Naive thymus-derived CD4-positive, alpha-beta T cell (primary cell): Measurements from ENCODE around the gene POLRMT. TPM values are rescaled to one million over a fixed set of nuclear protein-coding genes. Genes with fewer than 3 reads are reported as not detected.
"Not testable (repeated sequence)": the region's sequence is repeated elsewhere in the genome, so short reads cannot be mapped to it uniquely, and the experiment has no call there.

ENCODE experiments used
- ATAC-seq: fragments of 150-1000 bp; cut with Tn5 transposase; 2 replicates; pipeline ENCODE4 v1.10.0; 2021; ENCODE audit warnings: mild to moderate bottlenecking, moderate library complexity
- CTCF ChIA-PET: fragments of 350-600 bp; sonication (Branson Sonifier 250); formaldehyde crosslinking; loops from one replicate; lab custom pipeline; 2021; ENCODE audit warnings: antibody characterized with exemption; lab: Charles Lee
- POLR2A ChIA-PET: fragments of 350-600 bp; sonication (Branson Sonifier 250); formaldehyde crosslinking; loops from one replicate; lab custom pipeline; 2021; ENCODE audit warnings: antibody characterized with exemption, inconsistent platforms; lab: Charles Lee
- DNase-seq, 9 donors: peaks; one replicate each; pipeline versions ENCODE4 v3.0.0 to v3.0.0-alpha.2; 2020 to 2022; ENCODE audit warnings: mixed read lengths in 1 of 9
- H3K27ac ChIP-seq: one replicate; pipeline ENCODE4 v1.7.0; 2013; ENCODE audit warnings: mild to moderate bottlenecking, low read depth, low read length, moderate library complexity
- H3K27me3 ChIP-seq, 2 donors: one replicate each; pipeline ENCODE4 v1.7.0; 2013; ENCODE audit warnings: low read length in 2 of 2, mild to moderate bottlenecking in 2 of 2, moderate library complexity in 2 of 2; ENCODE audit not compliant: control insufficient read depth in 2 of 2, insufficient read depth in 2 of 2
- H3K36me3 ChIP-seq, 3 experiments: 1 replicate in 2 of 3; 2 replicates in 1 of 3; pipeline ENCODE4 v1.7.0; 2013; ENCODE audit warnings: low read length in 3 of 3, mild to moderate bottlenecking in 3 of 3, moderate library complexity in 1 of 3; ENCODE audit not compliant: insufficient read depth in 3 of 3, control insufficient read depth in 2 of 3
- H3K4me1 ChIP-seq, 2 donors: one replicate each; pipeline ENCODE4 v1.7.0; 2013; ENCODE audit warnings: low read length in 2 of 2, mild to moderate bottlenecking in 2 of 2, moderate library complexity in 1 of 2; ENCODE audit not compliant: control insufficient read depth in 2 of 2, insufficient read depth in 2 of 2
- H3K4me3 ChIP-seq: 2 replicates; pipeline ENCODE4 v1.7.0; 2013; ENCODE audit warnings: mild to moderate bottlenecking, low read length
- H3K9me3 ChIP-seq, 3 experiments: 1 replicate in 2 of 3; 2 replicates in 1 of 3; pipeline ENCODE4 v1.7.0; 2013; ENCODE audit warnings: low read length in 3 of 3; ENCODE audit not compliant: control insufficient read depth in 2 of 3
- H3K27ac Mint-ChIP-seq, 9 donors: one replicate each; pipeline ENCODE4 v1.8.0; 2020 to 2022; ENCODE audit warnings: mixed read lengths in 9 of 9, mild to moderate bottlenecking in 8 of 9, moderate library complexity in 5 of 9, inconsistent platforms in 2 of 9
- H3K27me3 Mint-ChIP-seq, 5 donors: one replicate each; pipeline ENCODE4 v1.8.0; 2021 to 2022; ENCODE audit warnings: mixed read lengths in 5 of 5, mild to moderate bottlenecking in 1 of 5
- H3K36me3 Mint-ChIP-seq, 5 donors: one replicate each; pipeline ENCODE4 v1.8.0; 2020 to 2022; ENCODE audit warnings: mixed read lengths in 5 of 5, mild to moderate bottlenecking in 3 of 5, inconsistent platforms in 1 of 5
- H3K4me1 Mint-ChIP-seq, 7 donors: one replicate each; pipeline ENCODE4 v1.8.0; 2020 to 2022; ENCODE audit warnings: mixed read lengths in 7 of 7, mild to moderate bottlenecking in 3 of 7, inconsistent platforms in 1 of 7
- H3K4me3 Mint-ChIP-seq, 10 donors: one replicate each; pipeline ENCODE4 v1.8.0; 2020 to 2022; ENCODE audit warnings: mild to moderate bottlenecking in 10 of 10, mixed read lengths in 10 of 10, moderate library complexity in 6 of 10, inconsistent platforms in 2 of 10
- H3K9me3 Mint-ChIP-seq, 11 donors: one replicate each; pipeline ENCODE4 v1.8.0; 2020 to 2022; ENCODE audit warnings: mixed read lengths in 11 of 11, mild to moderate bottlenecking in 4 of 11, inconsistent platforms in 1 of 11, moderate library complexity in 1 of 11
- intact Hi-C, 2 donors: fragments of 100-400 bp; cut with micrococcal nuclease; formaldehyde crosslinking; loops; one replicate each; pipeline ENCODE4 v1.15.1; 2023
- polyA plus RNA-seq, 2 donors: library from polyadenylated mRNA; unstranded; fragments of 300-500 nt; fragmentation: Illumina TruSeq; gene quantifications; one replicate each; pipeline ENCODE4 v1.2.3, GENCODE V29; 2021
- total RNA-seq, 6 experiments: library from RNA in 5 of 6; stranded (reverse) in 5 of 6; gene quantifications; 1 replicate in 5 of 6; 2 replicates in 1 of 6; pipeline ENCODE4 v1.2.3 and lab custom pipeline; 2021 to 2026

The POLRMT gene
- total and polyA plus RNA-seq, 7 experiments from 2014 or later = 37.4 to 105 (median 67.9) TPM

- H3K27me3 ChIP-seq = peaks cover 0 to 10% of the 10 kb centered on the region in 2 donors
- H3K9me3 Mint-ChIP-seq = peaks cover 0 to 2% (median 0%) of the 10 kb centered on the region in 11 donors
These were observed 44.3 kb downstream of the POLRMT start for GRCh38 chr19:588741-589692.

GRCh38 chr19:588093-588740 lies 45.1 kb downstream of the POLRMT start:
- peaks cover 0 to 10% of the 10 kb centered on the region in 2 donors for H3K27me3 ChIP-seq
- CTCF ChIA-PET = interaction anchor here (1.6 kb wide), 1 partner anchor 38 kb away, joined by 7 read pairs; no protein-coding TSS in a partner anchor

More at GRCh38 chr19:588741-589692, 44.3 kb downstream of the POLRMT start:
- POLR2A ChIA-PET = no interaction called here
- Mint-ChIP-seq H3K27ac (no peak overlapping the region), H3K4me3 (peak overlapping the region; percentile 27 to 76 (median 52)), H3K36me3 (no peaks in the 10 kb centered on the region), H3K4me1 (peaks cover 0 to 8% (median 2%) of the 10 kb centered on the region in 7 donors), H3K27me3 (peaks cover 0 to 38% (median 8%) of the 10 kb centered on the region in 5 donors)
- intact Hi-C loops = loop anchor here (1.0 to 5.0 kb wide), 8 partner anchors 16 to 145 kb away; partner anchors contain the start of genes POLRMT (in 2 of the 2) and BSG (in 1 of the 2)
- no peaks in the 10 kb centered on the region for H3K36me3 ChIP-seq
- no peak overlapping the region for H3K27ac ChIP-seq
- H3K4me3 ChIP-seq = no peak overlapping the region
- ATAC-seq (peak; percentile 6), DNase-seq (peak in 1 of 9 donors; percentile 35)
- H3K9me3 ChIP-seq = no peaks in the 10 kb centered on the region
- peaks cover 10 to 12% of the 10 kb centered on the region in 2 donors for H3K4me1 ChIP-seq
- CTCF ChIA-PET = no interaction called here

GRCh38 chr19:585551-586110 lies 47.7 kb downstream of the POLRMT start:
- peaks cover 0 to 7% of the 10 kb centered on the region in 2 donors for H3K27me3 ChIP-seq
- POLR2A ChIA-PET = interaction anchor here (1.2 kb wide), 2 partner anchors 11 to 148 kb away, joined by 3 to 4 read pairs; no protein-coding TSS in a partner anchor

More at GRCh38 chr19:588093-588740, 45.1 kb downstream of the POLRMT start:
- H3K9me3 Mint-ChIP-seq = peaks cover 0 to 2% (median 0%) of the 10 kb centered on the region in 11 donors
- H3K27ac Mint-ChIP-seq = no peak overlapping the region
- H3K4me3 ChIP-seq = no peak overlapping the region
- no peaks in the 10 kb centered on the region for H3K9me3 ChIP-seq
- ATAC-seq (peak; percentile 66), DNase-seq (peak; percentile 35 to 72 (median 57))
- POLR2A ChIA-PET = no interaction called here
- H3K4me1 Mint-ChIP-seq = peaks cover 0 to 11% (median 4%) of the 10 kb centered on the region in 7 donors
- H3K4me1 ChIP-seq = peaks cover 10 to 12% of the 10 kb centered on the region in 2 donors
- H3K36me3 Mint-ChIP-seq = no peaks in the 10 kb centered on the region
- peaks cover 0 to 2% (median 0%) of the 10 kb centered on the region in 3 experiments for H3K36me3 ChIP-seq
- peak overlapping the region in 8 of 10 donors; percentile 28 to 76 (median 48) for H3K4me3 Mint-ChIP-seq
- H3K27ac ChIP-seq = no peak overlapping the region
- intact Hi-C loops = loop anchor here (1.0 to 5.0 kb wide), 8 partner anchors 15 to 146 kb away; partner anchors contain the start of genes POLRMT (in 2 of the 2) and BSG (in 1 of the 2)
- peaks cover 0 to 31% (median 8%) of the 10 kb centered on the region in 5 donors for H3K27me3 Mint-ChIP-seq

GRCh38 chr19:585146-585545 lies 48.2 kb downstream of the POLRMT start:
- not testable (repeated sequence) for ATAC-seq, H3K4me3 ChIP-seq, H3K9me3 Mint-ChIP-seq, H3K27me3 ChIP-seq, H3K27ac Mint-ChIP-seq, H3K9me3 ChIP-seq, H3K27ac ChIP-seq, H3K4me3 Mint-ChIP-seq, H3K36me3 Mint-ChIP-seq, DNase-seq
- ChIA-PET POLR2A (interaction anchor here (1.2 to 1.4 kb wide), 2 partner anchors 13 to 25 kb away, joined by 3 to 4 read pairs; partner anchors contain the start of gene BSG), CTCF (interaction anchor here (1.2 to 2.2 kb wide), 3 partner anchors 75 to 152 kb away, joined by 3 to 14 read pairs (median 8); no protein-coding TSS in a partner anchor)
- H3K36me3 ChIP-seq = peaks cover 0 to 28% (median 4%) of the 10 kb centered on the region in 3 experiments
- peaks cover 0 to 11% (median 4%) of the 10 kb centered on the region in 7 donors for H3K4me1 Mint-ChIP-seq
- intact Hi-C loops = loop anchor here in 1 of 2 donors (5.0 kb wide), 1 partner anchor 147 kb away; no protein-coding TSS in a partner anchor
- H3K27me3 Mint-ChIP-seq = peaks cover 0 to 17% (median 5%) of the 10 kb centered on the region in 5 donors
- H3K4me1 ChIP-seq = peaks cover 10 to 12% of the 10 kb centered on the region in 2 donors

More at GRCh38 chr19:585551-586110, 47.7 kb downstream of the POLRMT start:
- H3K9me3 Mint-ChIP-seq = peaks cover 0 to 2% (median 0%) of the 10 kb centered on the region in 11 donors
- Histone ChIP-seq H3K4me3 (no peak overlapping the region), H3K4me1 (peaks cover 10 to 12% of the 10 kb centered on the region in 2 donors), H3K27ac (no peak overlapping the region), H3K9me3 (no peaks in the 10 kb centered on the region), H3K36me3 (peaks cover 0 to 23% (median 4%) of the 10 kb centered on the region in 3 experiments)
- H3K4me3 Mint-ChIP-seq = no peak overlapping the region
- no peak overlapping the region for H3K27ac Mint-ChIP-seq
- ATAC-seq (no peak), DNase-seq (no peak)
- peaks cover 0 to 11% (median 4%) of the 10 kb centered on the region in 7 donors for H3K4me1 Mint-ChIP-seq
- H3K27me3 Mint-ChIP-seq = peaks cover 0 to 19% (median 5%) of the 10 kb centered on the region in 5 donors
- H3K36me3 Mint-ChIP-seq = peaks cover 0 to 6% (median 0%) of the 10 kb centered on the region in 5 donors
- CTCF ChIA-PET = interaction anchor here (1.9 to 2.2 kb wide), 2 partner anchors 148 to 149 kb away, joined by 5 to 14 read pairs; no protein-coding TSS in a partner anchor
- intact Hi-C loops = loop anchor here in 1 of 2 donors (5.0 kb wide), 1 partner anchor 147 kb away; no protein-coding TSS in a partner anchor

GRCh38 chr19:584240-585001 lies 48.9 kb downstream of the POLRMT start:
- peaks cover 0 to 7% of the 10 kb centered on the region in 2 donors for H3K27me3 ChIP-seq

More at GRCh38 chr19:584240-585001, 48.9 kb downstream of the POLRMT start:
- Histone ChIP-seq H3K4me3 (no peak overlapping the region), H3K4me1 (peaks cover 10 to 11% of the 10 kb centered on the region in 2 donors), H3K36me3 (peaks cover 0 to 35% (median 4%) of the 10 kb centered on the region in 3 experiments), H3K9me3 (no peaks in the 10 kb centered on the region), H3K27ac (no peak overlapping the region)
- Mint-ChIP-seq H3K27ac (peak overlapping the region in 1 of 9 donors; percentile 68), H3K4me1 (peaks cover 0 to 11% (median 4%) of the 10 kb centered on the region in 7 donors), H3K27me3 (peaks cover 0 to 17% (median 5%) of the 10 kb centered on the region in 5 donors), H3K4me3 (no peak overlapping the region), H3K36me3 (peaks cover 0 to 6% (median 0%) of the 10 kb centered on the region in 5 donors), H3K9me3 (peaks cover 0 to 2% (median 0%) of the 10 kb centered on the region in 11 donors)
- ATAC-seq = peak; percentile 81
- DNase-seq = peak; percentile 46 to 80 (median 68)
- intact Hi-C loops = loop anchor here (1.0 to 5.0 kb wide), 2 partner anchors 96 to 148 kb away; no protein-coding TSS in a partner anchor
- CTCF ChIA-PET = interaction anchor here (0.7 to 2.2 kb wide), 11 partner anchors 10 to 154 kb away, joined by 3 to 14 read pairs (median 3); no protein-coding TSS in a partner anchor
- POLR2A ChIA-PET = interaction anchor here (0.6 to 1.4 kb wide), 4 partner anchors 12 to 76 kb away, joined by 3 to 4 read pairs (median 3); partner anchors contain the start of gene BSG
